ENCODE results near the gene RAB11B. TPM values are rescaled to one million over a fixed set of nuclear protein-coding genes. Genes with fewer than 3 reads are reported as not detected.
"Not testable (repeated sequence)": the region's sequence is repeated elsewhere in the genome, so short reads cannot be mapped to it uniquely, and the experiment has no call there.

The RAB11B gene
- total and polyA plus RNA-seq, 5 donors from 2014 or later, result 50.2 to 102 (median 52.2) TPM

DNA sequence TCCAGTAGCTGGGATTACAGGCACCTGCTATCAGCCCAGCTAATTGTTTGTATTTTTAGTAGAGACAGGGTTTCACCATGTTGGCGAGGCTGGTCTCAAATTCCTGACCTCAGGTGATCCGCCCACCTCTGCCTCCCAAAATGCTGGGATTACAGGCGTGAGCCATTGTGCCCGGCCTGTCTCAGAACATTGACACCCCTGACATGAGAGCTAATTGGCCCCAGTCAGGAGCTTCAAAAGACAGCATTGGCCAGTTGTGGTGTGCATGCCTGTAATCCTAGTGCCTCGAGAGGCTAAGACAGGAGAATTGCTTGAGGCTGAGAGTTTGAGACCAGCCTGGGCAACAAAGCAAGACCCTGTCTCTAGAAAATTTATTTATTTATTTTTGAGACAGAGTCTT lies 37.3 kb upstream of the RAB11B start:
- H3K4me1 Mint-ChIP-seq; H3K9me3 Mint-ChIP-seq; H3K4me3 ChIP-seq (ENCODE audit: low read depth, low read length); H3K36me3 Mint-ChIP-seq; ATAC-seq (ENCODE audit: low read depth in 2 of 2); H3K9me3 ChIP-seq (ENCODE audit: control insufficient read depth in 2 of 2, low read length in 2 of 2); H3K27ac ChIP-seq (ENCODE audit: insufficient read depth, low read length, poor library complexity, severe bottlenecking); DNase-seq; H3K27ac Mint-ChIP-seq; H3K36me3 ChIP-seq (ENCODE audit: control insufficient read depth, insufficient read depth, low read length); H3K4me1 ChIP-seq (ENCODE audit: control insufficient read depth, insufficient read depth, low read length, poor library complexity, severe bottlenecking); H3K4me3 Mint-ChIP-seq; H3K27me3 ChIP-seq (ENCODE audit: control insufficient read depth, insufficient read depth, low read length): not testable (repeated sequence)
- H3K27me3 Mint-ChIP-seq, result peaks cover 38% of the 10 kb centered on the region

DNA sequence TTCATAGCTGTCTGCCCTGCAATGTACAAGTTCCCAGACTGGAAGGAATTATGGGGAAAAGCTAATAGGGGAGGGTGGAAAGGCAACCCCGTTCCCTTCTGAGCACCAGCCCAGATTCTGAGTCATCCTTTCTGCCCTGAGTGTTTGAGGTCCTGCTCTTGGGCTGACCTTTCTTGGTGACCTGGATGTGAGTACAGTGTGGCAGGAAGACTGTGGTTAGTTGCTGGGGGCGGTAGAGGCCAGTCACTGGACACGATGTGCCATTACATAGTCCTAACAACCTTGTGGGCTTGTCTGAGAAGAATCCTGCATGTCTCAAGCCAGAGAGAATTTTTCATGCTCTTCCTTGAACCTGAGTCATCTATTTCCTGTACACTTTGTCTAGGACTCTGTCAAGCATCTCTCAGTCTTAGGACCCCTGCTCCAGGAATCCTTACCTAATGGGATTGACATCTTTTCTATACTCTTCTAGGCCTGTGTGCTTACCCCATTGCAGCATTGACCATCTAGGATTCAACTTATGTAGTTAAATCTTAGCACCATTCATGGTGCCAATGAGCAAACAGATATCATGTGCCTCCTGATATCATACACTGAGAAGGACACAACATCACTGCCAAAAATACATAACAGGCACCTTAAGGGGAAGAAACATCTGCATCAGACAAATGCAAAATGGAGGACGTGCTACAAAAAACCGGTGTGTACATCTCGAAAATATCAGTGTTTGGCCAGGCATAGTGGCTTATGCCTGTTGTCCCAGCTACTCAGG lies 34.3 kb upstream of the RAB11B start:
- H3K4me1 Mint-ChIP-seq, result peaks cover 0 to 3% (median under 1%) of the 10 kb centered on the region in 4 donors
- Histone ChIP-seq H3K9me3 (ENCODE audit: control insufficient read depth in 2 of 2, low read length in 2 of 2) (peaks cover 0 to 3% of the 10 kb centered on the region in 2 experiments), H3K4me1 (ENCODE audit: control insufficient read depth, insufficient read depth, low read length, poor library complexity, severe bottlenecking) (peaks cover 3% of the 10 kb centered on the region), H3K27me3 (ENCODE audit: control insufficient read depth, insufficient read depth, low read length) (peaks cover 4% of the 10 kb centered on the region), H3K4me3 (ENCODE audit: low read depth, low read length) (no peak overlapping the region), H3K27ac (ENCODE audit: insufficient read depth, low read length, poor library complexity, severe bottlenecking) (no peak overlapping the region), H3K36me3 (ENCODE audit: control insufficient read depth, insufficient read depth, low read length) (no peaks in the 10 kb centered on the region)
- no peaks in the 10 kb centered on the region for H3K36me3 Mint-ChIP-seq
- ATAC-seq (ENCODE audit: low read depth in 2 of 2), result no peak
- H3K27ac Mint-ChIP-seq, result no peak overlapping the region
- H3K27me3 Mint-ChIP-seq, result peaks cover 37% of the 10 kb centered on the region
- peaks cover 0 to 4% (median 0%) of the 10 kb centered on the region in 7 donors for H3K9me3 Mint-ChIP-seq
- H3K4me3 Mint-ChIP-seq, result no peak overlapping the region
- no peak for DNase-seq

DNA sequence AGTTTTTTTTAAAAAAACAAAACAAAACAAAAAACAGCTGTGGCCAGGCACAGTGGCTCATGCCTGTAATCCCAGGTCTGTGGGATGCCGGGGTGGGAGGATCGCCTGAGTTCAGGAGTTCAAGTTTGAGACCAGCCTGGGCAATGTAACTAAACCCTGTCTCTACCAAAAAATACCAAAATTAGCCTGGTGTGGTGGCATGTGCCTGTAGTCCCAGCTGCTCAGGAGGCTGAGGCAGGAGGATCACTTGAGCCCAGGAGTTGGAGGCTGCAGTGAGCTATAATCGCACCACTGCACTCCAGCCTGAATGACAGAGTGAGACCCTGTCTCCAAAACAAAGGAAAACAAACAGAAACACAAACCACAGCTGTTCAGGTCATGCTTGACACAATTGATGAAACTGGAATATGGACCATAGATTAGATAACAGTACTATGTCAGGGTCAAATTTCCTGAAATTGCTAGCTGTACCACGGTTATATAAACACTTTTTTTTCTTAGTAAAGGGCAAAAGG lies 33.1 kb upstream of the RAB11B start:
- peaks cover 0 to 4% (median 0%) of the 10 kb centered on the region in 7 donors for H3K9me3 Mint-ChIP-seq
- Histone ChIP-seq H3K9me3 (ENCODE audit: control insufficient read depth in 2 of 2, low read length in 2 of 2) (peaks cover 0 to 3% of the 10 kb centered on the region in 2 experiments), H3K27me3 (ENCODE audit: control insufficient read depth, insufficient read depth, low read length) (peaks cover 3% of the 10 kb centered on the region), H3K27ac (ENCODE audit: insufficient read depth, low read length, poor library complexity, severe bottlenecking) (no peak overlapping the region), H3K36me3 (ENCODE audit: control insufficient read depth, insufficient read depth, low read length) (no peaks in the 10 kb centered on the region), H3K4me3 (ENCODE audit: low read depth, low read length) (no peak overlapping the region), H3K4me1 (ENCODE audit: control insufficient read depth, insufficient read depth, low read length, poor library complexity, severe bottlenecking) (peaks cover 3% of the 10 kb centered on the region)
- H3K4me3 Mint-ChIP-seq, result no peak overlapping the region
- no peaks in the 10 kb centered on the region for H3K36me3 Mint-ChIP-seq
- H3K27ac Mint-ChIP-seq, result no peak overlapping the region
- DNase-seq (no peak), ATAC-seq (ENCODE audit: low read depth in 2 of 2) (no peak)
- H3K4me1 Mint-ChIP-seq, result peaks cover 0 to 3% (median under 1%) of the 10 kb centered on the region in 4 donors
- peaks cover 37% of the 10 kb centered on the region for H3K27me3 Mint-ChIP-seq

DNA sequence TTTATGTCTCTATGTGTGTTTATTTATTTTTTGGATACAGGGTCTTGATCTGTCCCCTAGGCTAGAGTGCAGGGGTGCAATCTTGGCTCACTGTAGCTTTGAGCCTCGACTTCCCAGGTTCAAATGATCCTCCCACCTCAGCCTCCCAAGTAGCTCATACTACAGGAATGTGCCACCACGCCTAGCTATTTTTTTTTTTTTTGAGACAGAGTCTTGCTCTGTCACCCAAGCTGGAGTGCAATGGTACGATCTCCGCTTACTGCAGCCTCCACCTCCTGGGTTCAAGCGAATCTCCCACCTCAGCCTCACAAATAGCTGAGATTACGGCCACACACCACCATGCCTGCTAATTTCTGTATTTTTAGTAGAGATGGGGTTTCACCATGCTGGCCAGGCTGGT lies 31.2 kb upstream of the RAB11B start:
- no peak overlapping the region for H3K27ac Mint-ChIP-seq
- peaks cover 0 to 11% (median 7%) of the 10 kb centered on the region in 4 donors for H3K4me1 Mint-ChIP-seq
- no peak overlapping the region for H3K4me3 ChIP-seq (ENCODE audit: low read depth, low read length)
- no peak overlapping the region for H3K4me3 Mint-ChIP-seq
- H3K27me3 ChIP-seq (ENCODE audit: control insufficient read depth, insufficient read depth, low read length), result peaks cover 2% of the 10 kb centered on the region
- ATAC-seq (ENCODE audit: low read depth in 2 of 2), result no peak
- peaks cover 45% of the 10 kb centered on the region for H3K27me3 Mint-ChIP-seq
- peaks cover 7% of the 10 kb centered on the region for H3K4me1 ChIP-seq (ENCODE audit: control insufficient read depth, insufficient read depth, low read length, poor library complexity, severe bottlenecking)
- DNase-seq, result no peak
- no peaks in the 10 kb centered on the region for H3K36me3 ChIP-seq (ENCODE audit: control insufficient read depth, insufficient read depth, low read length)
- no peak overlapping the region for H3K27ac ChIP-seq (ENCODE audit: insufficient read depth, low read length, poor library complexity, severe bottlenecking)
- no peaks in the 10 kb centered on the region for H3K36me3 Mint-ChIP-seq
- peaks cover 0 to 3% of the 10 kb centered on the region in 2 experiments for H3K9me3 ChIP-seq (ENCODE audit: control insufficient read depth in 2 of 2, low read length in 2 of 2)
- H3K9me3 Mint-ChIP-seq, result peaks cover 0 to 4% (median 0%) of the 10 kb centered on the region in 7 donors

DNA sequence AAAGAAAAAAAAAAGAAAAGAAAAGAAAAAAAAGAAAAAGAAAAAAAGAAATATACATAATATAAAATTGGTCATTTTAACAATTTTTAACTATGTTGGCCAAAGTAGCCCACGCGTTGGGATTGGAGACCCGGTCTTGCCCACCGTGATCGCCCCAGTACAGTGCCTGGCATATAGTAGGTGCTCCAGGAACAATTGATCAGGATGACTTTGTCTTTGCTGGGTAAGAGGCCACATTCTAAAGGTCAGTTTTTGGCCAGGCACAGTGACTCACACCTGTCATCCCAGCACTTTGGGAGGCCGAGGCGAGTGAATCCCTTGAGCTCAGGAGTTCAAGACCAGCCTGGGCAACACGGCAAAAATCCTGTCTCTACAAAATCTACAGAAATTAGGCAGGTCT lies 30.0 kb upstream of the RAB11B start:
- no peaks in the 10 kb centered on the region for H3K36me3 Mint-ChIP-seq
- Histone ChIP-seq H3K36me3 (ENCODE audit: control insufficient read depth, insufficient read depth, low read length) (no peaks in the 10 kb centered on the region), H3K27ac (ENCODE audit: insufficient read depth, low read length, poor library complexity, severe bottlenecking) (no peak overlapping the region), H3K4me3 (ENCODE audit: low read depth, low read length) (no peak overlapping the region), H3K27me3 (ENCODE audit: control insufficient read depth, insufficient read depth, low read length) (peaks cover 2% of the 10 kb centered on the region), H3K4me1 (ENCODE audit: control insufficient read depth, insufficient read depth, low read length, poor library complexity, severe bottlenecking) (peaks cover 13% of the 10 kb centered on the region), H3K9me3 (ENCODE audit: control insufficient read depth in 2 of 2, low read length in 2 of 2) (peaks cover 0 to 3% of the 10 kb centered on the region in 2 experiments)
- ATAC-seq (ENCODE audit: low read depth in 2 of 2) (no peak), DNase-seq (no peak)
- no peak overlapping the region for H3K4me3 Mint-ChIP-seq
- H3K27ac Mint-ChIP-seq, result no peak overlapping the region
- H3K4me1 Mint-ChIP-seq, result peaks cover 0 to 14% (median 7%) of the 10 kb centered on the region in 4 donors
- H3K9me3 Mint-ChIP-seq, result peaks cover 0 to 4% (median 0%) of the 10 kb centered on the region in 7 donors
- peaks cover 50% of the 10 kb centered on the region for H3K27me3 Mint-ChIP-seq

- H3K27me3 Mint-ChIP-seq, result peaks cover 57% of the 10 kb centered on the region
- H3K4me3 Mint-ChIP-seq, result peak overlapping the region in 1 of 4 donors; percentile 63
- no peak overlapping the region for H3K27ac Mint-ChIP-seq
These were observed 28.0 kb upstream of the RAB11B start for GRCh38 chr19:8361921-8362793.

GRCh38 chr19:8363803-8364771 lies 26.1 kb upstream of the RAB11B start, which contains the start of gene ANGPTL4:
Gene ANGPTL4, plus strand, starts transcription at chr19:8364155. Its CDS starts 167 bp downstream, at chr19:8364322.
- Mint-ChIP-seq H3K27ac (no peak within 1 kb of the TSS), H3K36me3 (no peaks in the 10 kb centered on the region), H3K27me3 (peaks cover 68% of the 10 kb centered on the region), H3K9me3 (peaks cover 0 to 1% (median 0%) of the 10 kb centered on the region in 7 donors), H3K4me1 (peaks cover 0 to 14% (median 9%) of the 10 kb centered on the region in 4 donors), H3K4me3 (peak within 1 kb of the TSS; percentile 22 to 84 (median 69))
- ATAC-seq (ENCODE audit: low read depth in 2 of 2), result peak; percentile 52 to 59
- peaks cover 5% of the 10 kb centered on the region for H3K27me3 ChIP-seq (ENCODE audit: control insufficient read depth, insufficient read depth, low read length)
- no peak within 1 kb of the TSS for H3K27ac ChIP-seq (ENCODE audit: insufficient read depth, low read length, poor library complexity, severe bottlenecking)
- peaks cover 13% of the 10 kb centered on the region for H3K4me1 ChIP-seq (ENCODE audit: control insufficient read depth, insufficient read depth, low read length, poor library complexity, severe bottlenecking)
- no peaks in the 10 kb centered on the region for H3K36me3 ChIP-seq (ENCODE audit: control insufficient read depth, insufficient read depth, low read length)
- no peaks in the 10 kb centered on the region for H3K9me3 ChIP-seq (ENCODE audit: control insufficient read depth in 2 of 2, low read length in 2 of 2)
- peak in 2 of 3 donors; percentile 19 to 53 for DNase-seq
- H3K4me3 ChIP-seq (ENCODE audit: low read depth, low read length), result no peak within 1 kb of the TSS

More at GRCh38 chr19:8361921-8362793, 28.0 kb upstream of the RAB11B start:
- H3K4me1 ChIP-seq (ENCODE audit: control insufficient read depth, insufficient read depth, low read length, poor library complexity, severe bottlenecking), result peaks cover 13% of the 10 kb centered on the region
- DNase-seq (no peak), ATAC-seq (ENCODE audit: low read depth in 2 of 2) (no peak)
- no peak overlapping the region for H3K4me3 ChIP-seq (ENCODE audit: low read depth, low read length)
- H3K4me1 Mint-ChIP-seq, result peaks cover 0 to 14% (median 6%) of the 10 kb centered on the region in 4 donors
- H3K36me3 ChIP-seq (ENCODE audit: control insufficient read depth, insufficient read depth, low read length), result no peaks in the 10 kb centered on the region
- H3K9me3 Mint-ChIP-seq, result peaks cover 0 to 1% (median 0%) of the 10 kb centered on the region in 7 donors
- peaks cover 5% of the 10 kb centered on the region for H3K27me3 ChIP-seq (ENCODE audit: control insufficient read depth, insufficient read depth, low read length)
- H3K9me3 ChIP-seq (ENCODE audit: control insufficient read depth in 2 of 2, low read length in 2 of 2), result no peaks in the 10 kb centered on the region
- H3K27ac ChIP-seq (ENCODE audit: insufficient read depth, low read length, poor library complexity, severe bottlenecking), result no peak overlapping the region
- no peaks in the 10 kb centered on the region for H3K36me3 Mint-ChIP-seq
